Measurements from ENCODE around the gene EPHB1.

Gene EPHB1

GRCh38 chr3:134952371-134952770 lies 157.3 kb downstream of the EPHB1 start:
- TF ChIP-seq, protein P1, sequence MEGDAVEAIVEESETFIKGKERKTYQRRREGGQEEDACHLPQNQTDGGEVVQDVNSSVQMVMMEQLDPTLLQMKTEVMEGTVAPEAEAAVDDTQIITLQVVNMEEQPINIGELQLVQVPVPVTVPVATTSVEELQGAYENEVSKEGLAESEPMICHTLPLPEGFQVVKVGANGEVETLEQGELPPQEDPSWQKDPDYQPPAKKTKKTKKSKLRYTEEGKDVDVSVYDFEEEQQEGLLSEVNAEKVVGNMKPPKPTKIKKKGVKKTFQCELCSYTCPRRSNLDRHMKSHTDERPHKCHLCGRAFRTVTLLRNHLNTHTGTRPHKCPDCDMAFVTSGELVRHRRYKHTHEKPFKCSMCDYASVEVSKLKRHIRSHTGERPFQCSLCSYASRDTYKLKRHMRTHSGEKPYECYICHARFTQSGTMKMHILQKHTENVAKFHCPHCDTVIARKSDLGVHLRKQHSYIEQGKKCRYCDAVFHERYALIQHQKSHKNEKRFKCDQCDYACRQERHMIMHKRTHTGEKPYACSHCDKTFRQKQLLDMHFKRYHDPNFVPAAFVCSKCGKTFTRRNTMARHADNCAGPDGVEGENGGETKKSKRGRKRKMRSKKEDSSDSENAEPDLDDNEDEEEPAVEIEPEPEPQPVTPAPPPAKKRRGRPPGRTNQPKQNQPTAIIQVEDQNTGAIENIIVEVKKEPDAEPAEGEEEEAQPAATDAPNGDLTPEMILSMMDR (IDR thresholded peaks at IDR 0.05; ENCODE audit: low read depth, low read length, missing control alignments), result no peak
- DNase-seq (ENCODE audit: extremely low read depth, low read depth), result no peak
- H3K4me3 ChIP-seq (replicated peaks; ENCODE audit: low read depth, low read length), result no peak overlapping the region

- no peak for DNase-seq (ENCODE audit: extremely low read depth, low read depth)
- no peak overlapping the region for H3K4me3 ChIP-seq (replicated peaks; ENCODE audit: low read depth, low read length)
- TF ChIP-seq, protein P1 (IDR thresholded peaks at IDR 0.05; ENCODE audit: low read depth, low read length, missing control alignments), result no peak
These were observed 160.8 kb downstream of the EPHB1 start for GRCh38 chr3:134955874-134956273.

DNA sequence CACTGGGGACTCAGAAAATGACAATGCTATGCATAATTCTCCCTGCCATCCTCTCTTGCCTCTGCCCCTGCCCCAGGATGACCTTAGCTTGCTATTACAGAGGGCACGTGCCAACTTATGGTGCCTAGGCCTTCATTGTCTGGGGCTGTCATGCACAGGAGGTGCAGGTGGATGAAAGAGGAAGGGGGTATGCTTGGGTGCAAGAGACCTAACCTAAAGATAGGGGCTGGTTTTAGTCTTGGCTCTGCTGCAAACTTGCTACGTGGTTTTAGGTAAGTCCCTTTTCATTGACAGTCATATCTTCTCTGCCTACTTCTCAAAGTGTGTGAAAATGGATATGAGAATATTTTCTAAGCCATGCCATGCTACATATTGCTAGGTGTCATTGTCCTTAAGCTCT lies 161.3 kb downstream of the EPHB1 start:
- no peak for DNase-seq (ENCODE audit: extremely low read depth, low read depth)
- TF ChIP-seq, protein P1 (IDR thresholded peaks at IDR 0.05; ENCODE audit: low read depth, low read length, missing control alignments), result no peak
- no peak overlapping the region for H3K4me3 ChIP-seq (replicated peaks; ENCODE audit: low read depth, low read length)

DNA sequence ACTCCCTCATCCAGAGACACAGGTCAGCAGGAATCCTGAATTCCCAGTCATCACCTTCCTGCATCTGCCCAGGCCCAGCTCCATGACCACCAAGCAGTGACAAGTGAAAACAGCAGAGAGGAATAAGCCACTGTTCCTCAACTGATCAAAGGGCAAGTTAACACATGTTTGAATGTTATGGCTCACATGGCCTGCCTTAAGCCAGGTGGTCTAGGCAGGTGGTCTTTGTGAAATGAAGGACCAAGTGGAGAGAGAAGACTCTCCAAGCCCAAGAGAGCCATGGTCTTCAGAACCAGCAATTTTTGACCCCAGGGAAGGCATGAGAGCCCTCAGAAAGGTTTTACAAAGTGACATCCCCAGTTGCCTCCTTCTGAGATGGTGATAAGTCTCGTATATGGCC lies 161.8 kb downstream of the EPHB1 start:
- TF ChIP-seq, protein P1 (IDR thresholded peaks at IDR 0.05; ENCODE audit: low read depth, low read length, missing control alignments), result no peak
- DNase-seq (ENCODE audit: extremely low read depth, low read depth), result no peak
- no peak overlapping the region for H3K4me3 ChIP-seq (replicated peaks; ENCODE audit: low read depth, low read length)

DNA sequence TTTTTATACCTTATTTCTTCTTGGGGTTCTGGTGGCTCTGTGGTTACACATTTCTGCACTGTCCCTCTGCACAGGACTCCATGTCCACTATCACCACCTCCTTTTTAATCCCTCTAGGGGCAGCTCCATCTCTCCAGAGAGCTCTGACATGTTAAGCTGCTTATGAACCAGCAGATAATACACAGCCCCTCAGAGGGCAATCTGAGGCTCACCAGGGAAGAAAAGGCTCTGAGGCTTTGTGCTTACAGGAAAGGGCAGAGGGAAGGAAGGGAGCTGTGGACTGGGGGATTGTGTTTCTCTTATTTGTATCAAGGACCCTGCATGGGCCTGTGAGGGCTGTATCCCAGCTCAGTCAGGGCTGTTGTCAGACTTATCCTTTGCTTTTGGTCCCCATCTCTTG lies 164.5 kb downstream of the EPHB1 start:
- H3K4me3 ChIP-seq (replicated peaks; ENCODE audit: low read depth, low read length), result no peak overlapping the region
- no peak for DNase-seq (ENCODE audit: extremely low read depth, low read depth)
- TF ChIP-seq, protein P1 (IDR thresholded peaks at IDR 0.05; ENCODE audit: low read depth, low read length, missing control alignments), result no peak

- TF ChIP-seq, protein P1 (IDR thresholded peaks at IDR 0.05; ENCODE audit: low read depth, low read length, missing control alignments), result no peak
- H3K4me3 ChIP-seq (replicated peaks; ENCODE audit: low read depth, low read length), result no peak overlapping the region
- no peak for DNase-seq (ENCODE audit: extremely low read depth, low read depth)
These were observed 169.2 kb downstream of the EPHB1 start for GRCh38 chr3:134964226-134964625.

GRCh38 chr3:134965865-134966481 lies 170.9 kb downstream of the EPHB1 start:
- TF ChIP-seq, protein P1 (IDR thresholded peaks at IDR 0.05; ENCODE audit: low read depth, low read length, missing control alignments), result no peak
- DNase-seq (ENCODE audit: extremely low read depth, low read depth), result no peak
- H3K4me3 ChIP-seq (replicated peaks; ENCODE audit: low read depth, low read length), result no peak overlapping the region
